ENCODE results near the gene SEMA7A. TPM values are rescaled to one million over a fixed set of nuclear protein-coding genes. Genes with fewer than 3 reads are reported as not detected.
A peak's percentile ranks its signal among the peaks of the same experiment; 100 is the strongest.

SEMA7A gene
- total RNA-seq, 1 donor from 2014 or later, result 1.3 TPM

DNA sequence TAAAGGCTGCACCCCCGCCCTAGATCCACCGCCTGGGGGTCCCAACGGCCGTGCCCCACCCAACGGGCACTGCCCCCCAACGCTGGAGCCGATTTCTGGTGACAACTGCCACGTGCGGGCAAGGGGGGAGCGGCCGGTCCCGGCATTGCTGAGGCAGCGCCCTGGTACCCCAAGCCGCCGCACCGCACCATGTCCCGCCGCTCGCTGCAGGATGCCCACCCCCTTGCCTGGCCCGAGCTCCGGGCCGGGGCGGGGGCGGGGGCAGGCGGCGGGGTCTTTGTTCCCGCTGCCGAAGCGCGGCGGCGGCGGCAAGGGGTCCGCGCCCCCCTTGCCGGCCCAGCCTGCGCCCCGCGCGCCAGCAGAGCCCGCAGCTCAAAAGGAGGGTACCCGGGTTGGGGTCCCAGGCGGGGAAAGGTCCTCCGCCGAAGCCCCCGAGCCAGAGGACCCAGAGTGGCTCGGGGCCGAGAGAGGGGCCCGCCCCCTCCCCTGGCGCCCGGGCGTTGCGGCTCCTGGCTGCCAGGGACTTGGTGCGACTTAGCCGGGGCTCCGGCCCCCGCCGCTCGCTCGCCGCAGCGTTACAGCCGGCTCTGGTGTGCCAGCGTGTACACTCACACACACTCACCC, 678 bp downstream of the SEMA7A start:
- DNase-seq (peak; percentile 23), ATAC-seq (no peak)
- intact Hi-C loops (cut with micrococcal nuclease), result no loop called here

DNA sequence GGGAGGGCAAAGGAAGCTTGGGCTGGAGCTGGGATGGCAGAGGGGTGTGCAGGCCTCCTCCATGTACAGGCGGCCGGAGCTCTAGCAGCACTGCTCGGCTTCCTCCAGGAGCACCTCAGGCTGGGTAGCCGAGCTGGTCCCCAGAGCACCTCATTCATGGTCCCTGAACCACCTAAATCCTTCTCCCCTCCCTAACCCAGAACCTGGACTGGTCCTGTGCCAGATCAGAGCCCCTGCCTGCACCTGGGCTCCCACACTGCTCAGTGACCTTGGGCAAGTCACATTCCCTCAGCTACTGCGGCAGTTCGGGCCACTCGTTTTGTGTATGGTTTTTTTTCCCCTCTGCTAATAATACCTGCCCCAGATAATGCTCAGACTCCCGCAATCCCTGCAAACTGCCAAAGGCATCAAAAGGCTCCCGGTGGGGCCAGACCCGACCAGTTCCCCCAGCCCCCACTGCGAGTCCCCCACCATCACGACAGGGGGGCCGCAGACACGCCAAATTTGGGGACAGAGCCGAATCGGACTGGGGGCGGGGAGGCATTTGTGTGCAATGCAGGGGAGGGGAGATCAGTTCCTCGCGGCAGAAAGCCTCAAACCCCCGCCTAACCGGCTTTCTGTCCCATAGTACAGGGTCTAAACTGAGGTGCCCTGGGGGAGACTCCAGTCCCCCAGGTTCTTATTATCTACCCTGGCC, 1.3 kb downstream of the SEMA7A start:
- ATAC-seq, result no peak
- intact Hi-C loops (cut with micrococcal nuclease), result no loop called here
- no peak for DNase-seq

DNA sequence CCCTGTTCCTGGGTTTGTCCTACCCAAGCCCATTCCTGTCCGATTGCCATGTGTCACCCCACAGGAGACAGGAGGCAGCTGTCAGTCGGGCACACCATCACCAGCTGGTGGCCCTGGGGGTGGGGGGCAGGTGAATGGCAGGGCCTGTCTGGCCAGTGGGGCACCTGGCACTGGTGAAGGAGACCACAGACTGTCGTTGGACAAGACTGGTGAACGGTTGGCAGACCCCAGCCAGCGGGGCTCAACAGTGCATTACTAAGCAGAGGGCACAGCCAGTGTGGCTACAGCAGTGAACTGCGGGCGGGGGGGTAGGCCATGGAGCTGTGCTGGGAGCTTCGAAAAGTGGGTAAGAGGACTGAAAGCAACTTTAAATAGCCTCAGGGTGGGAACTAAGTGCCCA, 2.1 kb downstream of the SEMA7A start:
- no peak for DNase-seq
- ATAC-seq, result no peak
- intact Hi-C loops (cut with micrococcal nuclease), result no loop called here

DNA sequence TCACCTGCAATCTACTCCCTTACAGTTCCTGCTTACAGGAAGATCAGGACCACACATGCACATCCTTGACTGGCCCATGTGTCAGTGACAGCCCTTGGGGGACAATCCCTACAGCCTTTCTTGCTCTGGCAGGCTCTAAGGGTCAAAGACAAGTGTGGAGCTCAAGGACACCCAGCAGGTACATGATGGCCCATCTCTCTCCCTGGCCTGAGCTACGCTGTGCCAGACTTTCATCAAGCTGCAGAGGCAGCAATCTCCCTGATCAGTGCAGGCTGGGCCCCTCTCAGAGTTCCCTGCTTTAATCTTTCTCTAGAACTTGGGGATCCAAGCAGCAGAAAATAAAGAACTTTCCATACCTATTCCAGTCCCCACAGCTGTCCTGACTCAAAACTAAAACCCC, 2.6 kb downstream of the SEMA7A start:
- ATAC-seq, result no peak
- DNase-seq, result no peak

DNA sequence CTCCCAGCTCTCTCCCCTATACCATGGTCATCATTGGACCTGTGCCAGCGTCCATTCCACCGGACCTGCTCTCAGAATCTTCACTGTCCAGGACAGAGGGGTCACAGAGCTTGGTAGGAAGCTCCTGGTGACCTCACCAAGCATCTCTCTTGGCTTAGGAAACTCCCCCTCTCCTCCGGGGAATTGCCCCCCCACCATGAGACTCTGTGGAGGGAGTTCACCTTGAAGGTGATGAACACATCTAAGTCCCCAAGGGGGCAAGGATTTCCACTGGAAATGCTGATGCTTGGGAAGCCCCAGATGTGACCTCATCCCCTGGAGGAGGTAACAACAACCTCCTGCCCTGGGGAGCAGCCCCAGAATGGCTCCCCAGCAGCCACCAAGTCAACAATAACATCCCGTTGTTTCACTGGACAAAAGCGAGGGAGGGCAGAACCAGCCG, 3.2 kb downstream of the SEMA7A start:
- DNase-seq, result no peak
- ATAC-seq, result no peak
- intact Hi-C loops (cut with micrococcal nuclease), result no loop called here

More for the DNA sequence above, 2.6 kb downstream of the SEMA7A start:
- intact Hi-C loops (cut with micrococcal nuclease), result no loop called here

DNA sequence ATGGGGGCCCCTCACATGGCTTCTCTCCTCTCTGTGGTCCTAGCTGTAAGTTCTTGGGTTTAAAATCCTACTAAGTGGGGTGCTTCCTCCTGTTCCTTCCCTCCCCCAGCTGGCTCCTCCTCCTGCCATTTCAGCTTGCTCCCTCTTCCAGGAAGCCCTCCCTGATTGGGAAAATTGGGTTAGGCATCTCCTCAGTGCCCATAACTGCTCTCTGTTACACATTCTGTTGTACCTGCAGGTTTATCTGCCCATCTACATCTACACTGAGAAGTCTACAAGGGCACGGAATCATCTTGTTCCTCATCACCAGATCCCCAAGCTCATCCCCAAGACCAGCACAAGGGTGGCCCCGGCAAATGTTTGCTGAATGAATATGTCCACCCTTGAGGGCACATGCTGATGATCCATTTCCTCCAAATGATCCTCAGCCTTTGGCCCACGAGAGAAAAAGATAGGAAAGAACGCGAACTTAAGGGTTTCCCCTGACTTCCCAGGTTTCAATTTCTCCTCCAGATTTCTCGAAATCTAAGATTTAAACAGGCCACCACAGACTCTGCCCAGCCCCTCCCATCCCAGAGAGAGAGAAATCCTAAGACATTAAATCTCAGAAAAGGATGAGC, 3.9 kb downstream of the SEMA7A start:
- ATAC-seq, result no peak
- intact Hi-C loops (cut with micrococcal nuclease), result no loop called here
- DNase-seq, result no peak

DNA sequence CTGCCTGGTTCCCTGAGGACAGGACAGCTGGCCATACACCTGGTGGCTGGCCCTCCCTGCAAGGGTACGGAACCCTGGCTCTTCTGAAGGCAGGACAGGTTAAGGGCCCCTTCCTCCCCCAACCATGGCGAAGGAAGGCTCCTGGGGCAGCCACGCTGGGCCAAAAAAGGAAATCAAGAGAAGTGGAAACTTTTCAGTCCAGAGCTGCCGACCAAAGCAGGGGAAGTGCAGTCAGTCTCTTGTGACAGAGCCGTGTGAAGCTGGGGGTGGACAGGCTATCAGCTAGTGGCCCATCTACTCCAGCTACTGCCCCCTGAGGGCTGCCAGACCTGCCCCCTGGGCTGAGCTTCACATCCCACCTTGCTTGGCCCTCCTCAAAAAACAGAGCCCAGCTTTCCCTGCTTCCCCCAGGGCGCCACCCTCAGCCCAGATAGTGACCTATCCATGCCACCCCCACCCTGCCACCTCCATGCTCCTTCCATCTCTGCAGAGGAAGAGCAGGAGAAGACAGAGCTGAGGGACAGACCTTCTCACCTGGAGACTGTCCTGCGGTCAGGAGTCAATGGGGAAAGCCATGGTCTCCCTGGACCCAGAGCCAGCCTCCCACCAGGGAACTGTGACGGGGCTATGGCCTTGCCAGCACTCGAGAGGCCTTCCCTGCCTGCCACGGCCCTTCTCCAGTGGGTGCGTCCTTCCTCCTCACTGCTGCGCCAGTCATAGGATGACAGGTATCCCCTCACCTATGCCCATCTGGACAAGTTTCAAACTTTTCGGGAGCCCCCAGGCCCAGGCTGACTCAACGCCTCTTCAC, 4.6 kb downstream of the SEMA7A start:
- DNase-seq, result no peak
- ATAC-seq, result no peak

DNA sequence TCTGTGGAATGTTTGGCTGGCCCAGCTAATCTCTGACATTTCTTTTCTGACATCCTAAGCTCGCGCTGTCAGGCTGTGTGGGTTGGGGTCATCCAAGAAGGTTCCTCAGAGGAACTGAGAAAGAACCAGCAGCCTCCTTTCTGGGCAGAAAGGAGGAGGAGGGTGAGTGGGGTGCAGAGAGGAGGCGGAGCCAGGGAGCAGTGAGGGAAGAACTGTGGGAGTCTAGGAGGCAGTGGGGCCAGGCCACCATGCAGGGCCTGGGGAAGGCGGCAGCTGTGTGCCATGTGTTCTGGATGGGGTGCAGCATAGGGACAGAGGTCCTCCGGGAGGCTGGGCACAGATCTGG, 5.3 kb downstream of the SEMA7A start:
- ATAC-seq, result no peak
- DNase-seq, result no peak
- intact Hi-C loops (cut with micrococcal nuclease), result no loop called here

More for the DNA sequence above, 4.6 kb downstream of the SEMA7A start:
- intact Hi-C loops (cut with micrococcal nuclease), result no loop called here

DNA sequence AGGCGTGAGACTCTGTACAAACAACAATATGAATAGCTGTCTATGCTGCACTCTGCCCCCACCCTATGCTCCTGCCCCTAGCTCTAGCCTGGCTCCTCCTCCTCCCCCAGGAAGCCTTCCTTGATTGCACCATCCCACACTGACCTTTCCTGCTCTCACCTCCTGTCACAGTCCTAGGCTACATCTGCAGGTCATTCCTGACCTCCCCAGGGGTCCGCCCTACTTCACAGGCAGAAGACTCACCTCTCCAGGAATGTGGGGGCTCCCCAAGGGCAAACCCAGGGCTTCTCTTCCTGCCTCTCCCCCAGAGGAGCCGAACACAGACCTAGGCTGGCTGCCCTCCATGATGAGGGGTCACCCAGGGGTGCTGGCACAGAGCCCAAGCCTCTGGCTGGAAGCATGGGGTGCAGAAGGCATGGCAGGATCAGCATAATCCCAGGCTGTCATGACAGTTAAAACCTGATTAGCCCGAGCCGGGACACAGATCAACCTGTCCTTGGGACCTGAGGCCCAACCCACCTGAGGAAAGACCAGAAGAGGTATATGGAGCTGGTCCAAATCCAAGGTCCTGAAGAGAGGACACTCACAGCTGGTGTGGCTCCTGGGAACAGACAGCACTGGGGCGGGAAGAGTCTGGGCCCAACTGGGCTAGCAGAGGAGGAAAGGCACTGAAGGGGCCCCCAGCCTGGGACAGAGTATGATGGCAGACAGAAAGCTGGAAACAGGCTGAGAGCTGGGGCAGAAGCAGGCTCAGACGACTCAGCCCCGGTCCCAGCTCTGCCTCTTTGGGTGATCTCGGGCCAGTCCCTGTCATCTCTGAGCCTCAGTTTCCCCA, 5.9 kb downstream of the SEMA7A start:
- DNase-seq (no peak), ATAC-seq (no peak)
- intact Hi-C loops (cut with micrococcal nuclease), result no loop called here

DNA sequence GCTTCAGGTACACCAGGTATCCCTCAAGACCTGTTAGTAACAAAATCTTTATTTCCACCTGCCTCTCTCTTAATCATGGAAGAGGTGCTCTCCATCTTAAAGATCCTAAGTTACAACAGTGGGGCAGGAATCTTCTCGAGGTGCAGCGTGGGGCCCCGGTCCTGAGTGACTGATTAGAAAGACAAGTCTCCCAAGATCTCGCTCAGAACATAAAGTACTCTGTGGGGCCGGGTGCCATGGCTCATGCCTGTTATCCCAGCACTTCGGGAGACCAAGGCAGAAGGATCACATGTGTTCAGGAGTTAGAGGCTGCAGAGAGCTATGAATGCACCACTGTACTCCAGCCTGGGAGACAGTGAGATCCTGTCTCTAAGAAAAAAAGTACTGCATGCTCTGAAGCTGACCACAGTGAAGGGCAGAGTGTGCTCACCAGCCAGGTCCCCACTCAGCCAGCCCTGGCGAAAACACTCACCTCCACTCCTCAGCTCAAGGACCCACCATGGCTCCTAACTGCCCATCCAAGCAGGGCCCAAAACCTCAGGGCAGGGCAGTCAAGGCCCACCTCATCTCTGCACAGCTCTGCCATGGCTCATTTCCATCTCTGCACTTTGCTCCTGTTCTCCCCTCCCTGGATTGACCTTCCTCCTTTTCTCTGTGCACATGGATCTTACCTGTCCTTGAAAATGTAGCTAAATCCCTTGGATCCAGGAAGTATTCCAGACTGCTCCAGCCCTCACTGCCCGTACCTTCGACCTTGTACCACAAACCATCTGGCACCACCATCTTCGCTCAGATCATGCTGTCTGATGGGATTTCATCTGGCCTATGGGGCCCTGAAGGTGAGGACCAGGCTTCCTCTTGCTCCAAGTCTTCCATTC, 7.1 kb downstream of the SEMA7A start:
- DNase-seq, result no peak
- ATAC-seq, result no peak
- intact Hi-C loops (cut with micrococcal nuclease), result no loop called here

DNA sequence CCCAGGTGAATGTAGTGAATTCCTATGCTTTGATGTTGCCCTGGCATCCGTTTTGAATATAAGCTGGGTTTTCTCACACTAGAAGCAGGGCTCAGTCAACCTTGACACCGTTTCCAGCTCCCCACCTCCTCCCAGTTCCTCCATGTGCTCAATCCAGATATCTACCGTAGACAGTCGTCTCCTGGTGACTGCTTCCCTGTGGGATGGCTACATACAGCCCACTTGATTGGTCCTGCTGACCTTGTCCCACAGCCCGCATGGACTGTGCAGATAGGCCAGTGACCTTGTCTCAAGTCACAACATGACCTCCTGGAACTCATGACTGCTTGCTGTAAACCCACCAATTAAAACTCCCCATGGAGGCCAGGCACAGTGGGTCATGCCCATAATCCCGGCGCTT, 8.1 kb downstream of the SEMA7A start:
- ATAC-seq (no peak), DNase-seq (no peak)
- intact Hi-C loops (cut with micrococcal nuclease), result no loop called here

DNA sequence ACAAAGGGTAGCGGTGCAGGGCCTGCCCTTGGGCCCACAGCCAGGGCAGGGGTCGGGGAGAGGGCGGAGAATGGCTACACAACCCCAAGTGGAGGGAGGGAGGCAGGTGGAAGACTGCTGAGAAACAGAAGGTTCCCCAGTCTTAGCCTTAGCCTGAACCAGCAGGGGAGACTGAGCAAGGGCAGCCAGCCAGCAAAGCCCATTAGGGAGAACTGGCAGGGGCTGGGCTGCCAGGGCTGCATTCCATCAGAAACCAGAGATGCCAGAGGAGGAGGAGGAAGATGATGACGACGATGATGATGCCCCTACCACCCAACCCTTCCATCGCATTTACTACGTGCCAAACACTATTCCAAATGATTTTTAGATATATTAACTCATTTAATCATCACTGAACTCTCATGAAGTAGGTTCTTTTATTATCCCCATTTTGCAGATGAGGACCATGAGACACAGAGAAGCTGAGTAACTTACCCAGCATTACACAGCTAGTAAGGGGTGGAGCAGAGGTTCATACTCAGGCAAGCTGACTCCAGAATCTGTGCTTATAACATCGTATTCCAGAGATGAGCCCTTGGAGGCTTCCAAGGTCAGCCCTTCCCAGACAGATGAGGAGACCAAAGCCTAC, 8.7 kb downstream of the SEMA7A start:
- intact Hi-C loops (cut with micrococcal nuclease), result no loop called here
- ATAC-seq, result no peak
- no peak for DNase-seq

DNA sequence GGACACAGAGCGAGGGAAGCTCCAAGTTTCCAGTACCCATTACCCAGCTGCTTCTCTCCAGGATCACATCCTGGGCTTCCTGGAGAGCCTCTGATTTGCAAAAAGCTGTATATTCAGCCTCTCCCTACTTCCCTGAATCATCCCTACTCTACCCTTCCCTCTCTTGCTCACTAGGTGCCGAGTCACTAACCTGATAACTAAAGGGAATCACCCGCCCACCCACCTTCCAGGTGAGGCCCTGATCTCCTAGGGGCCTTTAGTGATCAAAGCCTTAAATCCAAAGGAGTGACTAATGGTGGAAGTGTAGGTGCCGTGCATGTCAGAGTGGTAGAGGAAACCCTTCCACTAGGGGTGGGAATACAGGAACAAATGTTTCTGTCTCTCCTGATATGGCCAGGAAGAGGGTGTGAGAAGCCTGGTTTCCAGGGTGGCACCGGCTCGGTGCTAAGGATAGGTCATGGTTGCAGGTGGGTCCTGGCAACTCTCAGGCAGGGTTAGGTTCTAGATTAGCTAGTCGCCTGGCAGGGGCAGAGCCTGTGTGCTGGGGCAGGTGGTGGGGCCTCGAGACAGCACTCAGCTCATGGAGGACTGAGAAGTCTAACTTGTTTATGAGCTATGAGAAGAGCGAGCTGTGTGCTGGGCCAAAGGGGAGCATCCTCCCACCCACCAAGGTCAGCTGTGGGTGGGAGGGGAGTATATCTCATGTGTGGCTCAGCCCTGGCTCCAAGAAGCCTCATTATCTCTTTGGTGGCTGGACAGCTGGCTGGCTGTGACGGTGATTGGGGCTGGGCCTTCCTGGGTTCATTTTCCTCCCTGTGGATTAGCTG, 10.1 kb downstream of the SEMA7A start:
- intact Hi-C loops (cut with micrococcal nuclease), result no loop called here
- ATAC-seq, result no peak
- no peak for DNase-seq

DNA sequence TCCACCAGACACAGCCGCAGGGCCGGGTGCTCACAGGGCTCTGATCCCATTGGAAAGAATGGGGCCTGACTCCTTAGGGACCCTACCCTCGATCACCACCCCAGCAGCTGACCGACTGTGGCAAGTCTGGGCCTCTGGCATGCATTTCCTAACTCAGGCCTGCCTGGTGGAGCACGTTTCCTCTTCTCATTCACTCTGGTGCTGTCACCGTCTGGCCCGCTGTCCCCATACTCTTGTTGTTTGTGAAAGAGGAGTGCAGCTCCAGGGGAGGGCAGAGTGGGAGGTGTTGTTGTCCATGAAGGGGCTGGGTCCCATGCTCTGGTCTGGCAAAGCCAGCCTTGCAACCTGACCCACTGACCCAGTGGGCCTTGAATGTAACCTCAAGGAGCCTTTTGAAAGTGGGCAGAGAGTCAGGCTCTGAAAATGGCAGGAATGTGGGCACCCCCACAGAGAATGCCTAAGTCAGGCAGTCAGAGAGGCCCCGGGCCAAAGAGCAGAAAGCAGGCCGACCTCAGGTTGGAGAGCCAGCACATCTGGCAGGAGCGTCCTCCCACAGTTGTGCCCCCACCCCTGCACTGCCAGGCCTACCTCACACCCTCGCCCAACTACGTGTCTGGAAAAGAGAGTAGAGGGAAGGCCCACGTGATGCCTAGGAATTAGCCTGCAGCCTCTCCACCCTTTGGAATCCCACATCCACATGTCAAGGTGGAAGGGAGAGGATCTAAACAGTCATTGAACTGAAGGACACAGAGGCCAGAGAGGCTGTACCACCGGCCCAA, 10.9 kb downstream of the SEMA7A start:
- intact Hi-C loops (cut with micrococcal nuclease), result no loop called here
- ATAC-seq (no peak), DNase-seq (no peak)

DNA sequence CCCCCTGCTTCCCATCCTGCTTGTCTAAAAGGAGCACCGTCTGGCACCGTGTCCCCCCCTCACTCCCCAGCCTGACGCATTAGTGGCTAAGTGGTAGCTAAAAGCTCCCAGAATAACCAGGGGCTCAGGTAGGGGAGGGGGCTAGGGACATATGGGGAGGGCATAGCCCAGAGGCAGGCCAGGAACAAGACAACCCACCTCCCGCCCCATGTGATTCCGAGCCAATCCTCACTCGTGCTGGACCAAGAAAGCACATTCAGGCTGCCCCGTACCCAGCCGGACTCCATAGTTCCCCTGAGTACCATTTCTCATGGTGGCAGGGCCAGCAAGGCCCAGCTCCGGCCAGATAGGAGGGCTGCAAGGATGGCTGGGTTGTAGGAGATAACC, 11.5 kb downstream of the SEMA7A start:
- DNase-seq, result no peak
- intact Hi-C loops (cut with micrococcal nuclease), result no loop called here
- ATAC-seq, result no peak
